Liver (tissue), 9 donors: ENCODE measurements around the gene GULP1. TPM values are rescaled to one million over a fixed set of nuclear protein-coding genes. Genes with fewer than 3 reads are reported as not detected.

Source experiments
- DNase-seq: peaks from one replicate; pipeline ENCODE4 v3.0.0-alpha.2; 2017; ENCODE audit warnings: low spot score
- H3K27ac ChIP-seq, 2 donors: one replicate each; pipeline ENCODE4 v1.7.0; 2013; ENCODE audit warnings: inconsistent platforms in 2 of 2, low read length in 2 of 2, control low read depth in 1 of 2, low read depth in 1 of 2, mild to moderate bottlenecking in 1 of 2
- H3K27me3 ChIP-seq, 4 donors: one replicate each; pipeline versions ENCODE4 v1.6.1 to v1.7.0; 2013; ENCODE audit warnings: low read length in 3 of 4, inconsistent platforms in 1 of 4, mild to moderate bottlenecking in 1 of 4, moderate library complexity in 1 of 4; ENCODE audit not compliant: control insufficient read depth in 4 of 4, insufficient read depth in 4 of 4
- H3K36me3 ChIP-seq, 4 donors: one replicate each; pipeline versions ENCODE4 v1.6.1 to v1.7.0; 2013; ENCODE audit warnings: low read length in 3 of 4, mild to moderate bottlenecking in 3 of 4, low read depth in 1 of 4, moderate library complexity in 1 of 4; ENCODE audit not compliant: control insufficient read depth in 4 of 4, insufficient read depth in 3 of 4
- H3K4me1 ChIP-seq, 4 donors: one replicate each; pipeline versions ENCODE4 v1.6.1 to v1.7.0; 2013; ENCODE audit warnings: low read length in 3 of 4, mild to moderate bottlenecking in 3 of 4, moderate library complexity in 1 of 4; ENCODE audit not compliant: control insufficient read depth in 4 of 4, insufficient read depth in 4 of 4
- H3K4me3 ChIP-seq, 3 donors: one replicate each; pipeline versions ENCODE4 v1.6.1 to v1.7.0; 2013; ENCODE audit warnings: low read length in 3 of 3, control low read depth in 1 of 3, low read depth in 1 of 3, mild to moderate bottlenecking in 1 of 3
- H3K9ac ChIP-seq, 2 donors: one replicate each; pipeline ENCODE4 v1.7.0; 2013; ENCODE audit warnings: low read length in 2 of 2, mild to moderate bottlenecking in 2 of 2, moderate library complexity in 2 of 2, control low read depth in 1 of 2, low read depth in 1 of 2
- H3K9me3 ChIP-seq, 4 donors: one replicate each; pipeline versions ENCODE4 v1.6.1 to v1.7.0; 2013; ENCODE audit warnings: low read length in 3 of 4; ENCODE audit not compliant: control insufficient read depth in 4 of 4
- ATF3 ChIP-seq: IDR thresholded peaks from 2 replicates; pipeline ENCODE4 v1.6.1; 2016; ENCODE audit warnings: antibody characterized with exemption
- EGR1 ChIP-seq, 2 donors: IDR thresholded peaks; 2 replicates each; pipeline ENCODE4 v1.6.1; 2016 to 2018; ENCODE audit warnings: antibody characterized with exemption in 2 of 2, low read depth in 2 of 2
- FOXA1 ChIP-seq: IDR thresholded peaks from 2 replicates; pipeline ENCODE4 v1.6.1; 2016; ENCODE audit warnings: antibody characterized with exemption
- FOXA2 ChIP-seq: IDR thresholded peaks from 2 replicates; pipeline ENCODE4 v1.6.1; 2016; ENCODE audit warnings: antibody characterized with exemption
- GABPA ChIP-seq, 2 donors: IDR thresholded peaks in 1 of 2; conservative IDR thresholded peaks in 1 of 2; 2 replicates each; pipeline ENCODE4 v1.6.1; 2016; ENCODE audit warnings: antibody characterized with exemption in 2 of 2, mild to moderate bottlenecking in 1 of 2, moderate library complexity in 1 of 2
- HNF4A ChIP-seq, 2 donors: conservative IDR thresholded peaks; 2 replicates each; pipeline ENCODE4 v1.6.1; 2016; ENCODE audit warnings: antibody characterized with exemption in 2 of 2, mild to moderate bottlenecking in 2 of 2
- HNF4G ChIP-seq: IDR thresholded peaks from 2 replicates; pipeline ENCODE4 v1.6.1; 2016; ENCODE audit warnings: antibody characterized with exemption
- JUND ChIP-seq, 2 donors: IDR thresholded peaks; 2 replicates each; pipeline ENCODE4 v1.6.1; 2016; ENCODE audit warnings: antibody characterized with exemption in 2 of 2
- MAX ChIP-seq: IDR thresholded peaks from 2 replicates; pipeline ENCODE4 v1.6.1; 2016; ENCODE audit warnings: antibody characterized with exemption
- NR2F2 ChIP-seq: IDR thresholded peaks from 2 replicates; pipeline ENCODE4 v1.6.1; 2016; ENCODE audit warnings: antibody characterized with exemption
- RAD21 ChIP-seq, 2 donors: IDR thresholded peaks; 2 replicates each; pipeline ENCODE4 v1.6.1; 2016; ENCODE audit warnings: antibody characterized with exemption in 2 of 2, mild to moderate bottlenecking in 2 of 2
- RXRA ChIP-seq, 2 donors: IDR thresholded peaks; 2 replicates each; pipeline ENCODE4 v1.6.1; 2017 to 2018; ENCODE audit warnings: antibody characterized with exemption in 2 of 2, mild to moderate bottlenecking in 1 of 2
- SP1 ChIP-seq: IDR thresholded peaks from 2 replicates; pipeline ENCODE4 v1.6.1; 2018; ENCODE audit warnings: antibody characterized with exemption, mild to moderate bottlenecking
- TAF1 ChIP-seq: conservative IDR thresholded peaks from 2 replicates; pipeline ENCODE4 v1.6.1; 2016; ENCODE audit warnings: antibody characterized with exemption, mild to moderate bottlenecking
- YY1 ChIP-seq: IDR thresholded peaks from 2 replicates; pipeline ENCODE4 v1.6.1; 2016; ENCODE audit warnings: antibody characterized with exemption, mild to moderate bottlenecking
- ZBTB33 ChIP-seq: IDR thresholded peaks from 2 replicates; pipeline ENCODE4 v1.6.1; 2016; ENCODE audit warnings: antibody characterized with exemption
- WGBS: extraction: QIAGEN DNeasy Blood & Tissue Kit; methylation state at CpG from one replicate; pipeline ENCODE4 v1.1.7; 2013; 5-methylcytosine and 5-hydroxymethylcytosine counted together
- polyA plus RNA-seq, 2 donors: library from polyadenylated mRNA; stranded (reverse) in 1 of 2; unstranded in 1 of 2; fragments of 200-250 nt in 1 of 2; fragments of >200 nt in 1 of 2; fragmentation: Nextera tagmentation in 1 of 2; extraction: Ambion mirVana in 1 of 2; gene quantifications; one replicate each; pipeline versions ENCODE4 v1.2.1 to v1.2.3, GENCODE V29; 2013 to 2015
- total RNA-seq, 2 donors: library from RNA; depleted of rRNA; stranded (reverse); fragments of >200 nt; gene quantifications; one replicate each; pipeline ENCODE4 v1.2.3, GENCODE V29; 2014
- TF ChIP-seq, protein P1 (sequence below): fragments of 150-350 bp; IDR thresholded peaks from 2 replicates; pipeline ENCODE4 v1.5.1; 2017; ENCODE audit warnings: improper control_type of control experiment, low read depth, low read length; ENCODE audit not compliant: missing input control
- TF ChIP-seq, protein P2 (sequence below): IDR thresholded peaks from 2 replicates; pipeline ENCODE4 v1.6.1; 2016; ENCODE audit warnings: antibody characterized with exemption, mild to moderate bottlenecking
- donor health status: healthy.
- donor health status: healthy.
- donor health status: healthy.
- donor health status: healthy.
- donor health status: healthy.

Gene GULP1
- total and polyA plus RNA-seq, 4 donors, result 0.53 to 6.9 (median 0.89) TPM

DNA sequence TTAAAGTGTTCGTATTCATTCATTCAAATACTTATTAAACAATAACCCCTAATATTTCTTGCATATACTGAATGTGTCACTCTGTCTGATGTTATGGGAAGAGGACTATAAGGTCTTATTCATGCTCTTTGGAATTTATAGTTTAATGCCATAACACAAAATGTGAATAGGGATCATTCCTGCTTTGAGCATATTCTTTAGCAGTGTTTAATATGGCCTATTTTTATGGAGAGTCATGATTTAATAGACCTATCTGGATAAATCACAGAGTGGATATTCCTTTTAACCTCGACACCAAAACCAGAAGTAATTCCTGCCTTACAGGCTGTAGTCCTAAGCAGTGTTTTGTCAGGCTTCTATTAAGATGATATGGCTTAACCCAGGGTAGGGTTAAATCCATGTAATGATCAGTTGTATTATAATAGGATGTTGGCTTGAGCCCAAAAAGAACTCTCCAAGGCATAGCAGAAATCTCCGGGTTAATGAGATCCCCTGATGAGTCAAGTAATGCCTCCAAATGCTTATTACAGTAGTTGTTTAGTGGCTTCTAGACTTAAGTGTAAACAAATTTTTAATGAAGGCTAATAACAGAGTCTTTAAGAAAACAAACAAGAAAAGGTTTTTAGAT lies 54.3 kb downstream of the GULP1 start:
- H3K9me3 ChIP-seq, result no peaks in the 10 kb centered on the region
- TF ChIP-seq RAD21 (IDR thresholded peaks at IDR 0.05) (no peak), GABPA (IDR thresholded peaks at IDR 0.05 in 1 of 2, conservative IDR thresholded peaks at IDR 0.05 in 1 of 2) (no peak), JUND (IDR thresholded peaks at IDR 0.05) (no peak), RXRA (IDR thresholded peaks at IDR 0.05) (no peak), SP1 (no peak), YY1 (no peak), NR2F2 (no peak), EGR1 (IDR thresholded peaks at IDR 0.05; ENCODE audit: low read depth in 2 of 2) (no peak), ZBTB33 (no peak), HNF4G (no peak), ATF3 (no peak), FOXA1 (no peak), MAX (no peak), HNF4A (conservative IDR thresholded peaks at IDR 0.05) (no peak), FOXA2 (no peak), TAF1 (no peak)
- TF ChIP-seq, protein P1, sequence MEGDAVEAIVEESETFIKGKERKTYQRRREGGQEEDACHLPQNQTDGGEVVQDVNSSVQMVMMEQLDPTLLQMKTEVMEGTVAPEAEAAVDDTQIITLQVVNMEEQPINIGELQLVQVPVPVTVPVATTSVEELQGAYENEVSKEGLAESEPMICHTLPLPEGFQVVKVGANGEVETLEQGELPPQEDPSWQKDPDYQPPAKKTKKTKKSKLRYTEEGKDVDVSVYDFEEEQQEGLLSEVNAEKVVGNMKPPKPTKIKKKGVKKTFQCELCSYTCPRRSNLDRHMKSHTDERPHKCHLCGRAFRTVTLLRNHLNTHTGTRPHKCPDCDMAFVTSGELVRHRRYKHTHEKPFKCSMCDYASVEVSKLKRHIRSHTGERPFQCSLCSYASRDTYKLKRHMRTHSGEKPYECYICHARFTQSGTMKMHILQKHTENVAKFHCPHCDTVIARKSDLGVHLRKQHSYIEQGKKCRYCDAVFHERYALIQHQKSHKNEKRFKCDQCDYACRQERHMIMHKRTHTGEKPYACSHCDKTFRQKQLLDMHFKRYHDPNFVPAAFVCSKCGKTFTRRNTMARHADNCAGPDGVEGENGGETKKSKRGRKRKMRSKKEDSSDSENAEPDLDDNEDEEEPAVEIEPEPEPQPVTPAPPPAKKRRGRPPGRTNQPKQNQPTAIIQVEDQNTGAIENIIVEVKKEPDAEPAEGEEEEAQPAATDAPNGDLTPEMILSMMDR, result no peak
- TF ChIP-seq, protein P2, sequence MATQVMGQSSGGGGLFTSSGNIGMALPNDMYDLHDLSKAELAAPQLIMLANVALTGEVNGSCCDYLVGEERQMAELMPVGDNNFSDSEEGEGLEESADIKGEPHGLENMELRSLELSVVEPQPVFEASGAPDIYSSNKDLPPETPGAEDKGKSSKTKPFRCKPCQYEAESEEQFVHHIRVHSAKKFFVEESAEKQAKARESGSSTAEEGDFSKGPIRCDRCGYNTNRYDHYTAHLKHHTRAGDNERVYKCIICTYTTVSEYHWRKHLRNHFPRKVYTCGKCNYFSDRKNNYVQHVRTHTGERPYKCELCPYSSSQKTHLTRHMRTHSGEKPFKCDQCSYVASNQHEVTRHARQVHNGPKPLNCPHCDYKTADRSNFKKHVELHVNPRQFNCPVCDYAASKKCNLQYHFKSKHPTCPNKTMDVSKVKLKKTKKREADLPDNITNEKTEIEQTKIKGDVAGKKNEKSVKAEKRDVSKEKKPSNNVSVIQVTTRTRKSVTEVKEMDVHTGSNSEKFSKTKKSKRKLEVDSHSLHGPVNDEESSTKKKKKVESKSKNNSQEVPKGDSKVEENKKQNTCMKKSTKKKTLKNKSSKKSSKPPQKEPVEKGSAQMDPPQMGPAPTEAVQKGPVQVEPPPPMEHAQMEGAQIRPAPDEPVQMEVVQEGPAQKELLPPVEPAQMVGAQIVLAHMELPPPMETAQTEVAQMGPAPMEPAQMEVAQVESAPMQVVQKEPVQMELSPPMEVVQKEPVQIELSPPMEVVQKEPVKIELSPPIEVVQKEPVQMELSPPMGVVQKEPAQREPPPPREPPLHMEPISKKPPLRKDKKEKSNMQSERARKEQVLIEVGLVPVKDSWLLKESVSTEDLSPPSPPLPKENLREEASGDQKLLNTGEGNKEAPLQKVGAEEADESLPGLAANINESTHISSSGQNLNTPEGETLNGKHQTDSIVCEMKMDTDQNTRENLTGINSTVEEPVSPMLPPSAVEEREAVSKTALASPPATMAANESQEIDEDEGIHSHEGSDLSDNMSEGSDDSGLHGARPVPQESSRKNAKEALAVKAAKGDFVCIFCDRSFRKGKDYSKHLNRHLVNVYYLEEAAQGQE, result no peak
- H3K9ac ChIP-seq, result no peak overlapping the region
- H3K4me1 ChIP-seq, result no peaks in the 10 kb centered on the region
- WGBS, result 75% methylated on average over 3 of the region's 3 CpGs
- H3K27me3 ChIP-seq, result no peaks in the 10 kb centered on the region
- no peaks in the 10 kb centered on the region for H3K36me3 ChIP-seq
- no peak overlapping the region for H3K27ac ChIP-seq
- DNase-seq, result no peak
- no peak overlapping the region for H3K4me3 ChIP-seq
